ENCODE measurements around the gene GBP2.

GBP2 gene

DNA sequence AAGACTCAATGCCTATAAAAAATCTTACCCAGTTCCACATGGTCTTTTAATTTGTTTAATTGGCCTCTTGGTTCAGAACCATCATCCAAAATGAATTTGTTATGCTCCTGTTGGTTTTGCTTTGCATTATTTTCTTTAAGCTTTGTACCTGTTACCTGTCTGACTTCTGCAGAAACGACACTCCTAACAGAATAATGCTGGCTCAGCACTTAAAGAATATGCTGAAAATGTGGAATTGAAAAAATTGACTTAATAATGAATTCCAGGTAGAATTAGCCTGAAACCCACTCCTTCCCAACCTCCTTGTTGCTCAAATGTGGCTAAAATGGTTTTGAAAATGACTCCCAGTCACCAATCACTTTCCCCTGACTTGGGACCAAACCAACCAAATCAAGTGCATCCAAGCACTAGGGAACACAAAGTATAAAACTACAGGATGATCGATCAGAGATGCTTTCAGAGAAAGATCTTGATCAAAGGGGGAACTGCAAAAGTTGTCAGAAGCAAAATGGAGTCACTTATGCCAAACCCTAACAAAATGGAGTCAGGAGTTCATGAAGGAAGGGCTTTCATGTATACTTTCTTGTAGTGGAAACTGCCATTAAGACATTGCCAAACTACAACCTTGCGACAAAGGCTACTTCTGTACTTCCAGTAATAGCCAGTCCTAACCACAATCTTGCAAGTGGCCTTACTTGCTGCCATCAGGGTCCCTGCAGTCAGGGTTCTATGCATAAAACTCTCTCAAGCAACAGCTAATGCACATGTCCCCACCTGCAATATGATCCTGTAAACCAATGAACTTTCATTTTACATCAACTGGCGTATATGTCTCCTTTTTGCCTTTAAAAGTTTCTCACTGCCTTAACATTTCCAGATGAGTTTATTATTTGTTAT lies 44.5 kb upstream of the GBP2 start:
- H3K4me1 ChIP-seq (ENCODE audit: low read depth, poor library complexity, severe bottlenecking): no peaks in the 10 kb centered on the region
- H3K36me3 ChIP-seq (ENCODE audit: insufficient read depth): no peaks in the 10 kb centered on the region
- no peaks in the 10 kb centered on the region for H4K20me1 ChIP-seq (ENCODE audit: insufficient read depth)
- H2AFZ ChIP-seq (ENCODE audit: low read depth): no peak overlapping the region
- H3K4me3 ChIP-seq (IDR thresholded peaks at IDR 0.05; ENCODE audit: insufficient read depth, low read depth, low read length): no peak overlapping the region
- no peaks in the 10 kb centered on the region for H3K27me3 ChIP-seq (ENCODE audit: insufficient read depth, low read depth)
- H3K4me2 ChIP-seq: no peak overlapping the region
- H3K27ac ChIP-seq: no peak overlapping the region
- no peaks in the 10 kb centered on the region for H3K79me2 ChIP-seq (ENCODE audit: insufficient read depth, low read depth)
- H3K9ac ChIP-seq: no peak overlapping the region
- no peak for TF ChIP-seq CTCF (conservative IDR thresholded peaks at IDR 0.05; ENCODE audit: low read depth, low read length)

DNA sequence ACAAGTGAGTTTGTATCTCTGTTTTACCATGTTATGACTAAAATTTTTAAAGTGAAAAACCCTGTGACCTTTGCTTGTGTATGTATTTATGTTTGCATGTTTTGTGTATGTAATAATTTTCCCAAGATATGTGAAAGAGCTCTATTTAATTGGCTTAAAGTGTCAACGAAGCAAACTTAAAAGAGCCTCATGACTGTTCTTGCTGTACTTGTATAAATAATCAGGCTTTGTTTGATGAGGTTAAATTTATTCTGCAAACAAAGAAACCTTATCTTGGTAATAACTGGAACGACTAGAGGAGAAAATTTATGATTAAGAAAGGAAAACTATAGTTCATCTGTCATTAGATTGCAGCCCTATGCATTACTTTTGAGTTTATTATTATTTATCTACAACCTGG lies 43.3 kb upstream of the GBP2 start:
- Histone ChIP-seq H3K4me2 (no peak overlapping the region), H3K9ac (no peak overlapping the region), H2AFZ (ENCODE audit: low read depth) (no peak overlapping the region), H3K79me2 (ENCODE audit: insufficient read depth, low read depth) (no peaks in the 10 kb centered on the region), H4K20me1 (ENCODE audit: insufficient read depth) (no peaks in the 10 kb centered on the region), H3K27ac (no peak overlapping the region), H3K4me1 (ENCODE audit: low read depth, poor library complexity, severe bottlenecking) (no peaks in the 10 kb centered on the region), H3K36me3 (ENCODE audit: insufficient read depth) (no peaks in the 10 kb centered on the region), H3K4me3 (IDR thresholded peaks at IDR 0.05; ENCODE audit: insufficient read depth, low read depth, low read length) (no peak overlapping the region), H3K27me3 (ENCODE audit: insufficient read depth, low read depth) (no peaks in the 10 kb centered on the region)
- TF ChIP-seq CTCF (conservative IDR thresholded peaks at IDR 0.05; ENCODE audit: low read depth, low read length): no peak

GRCh38 chr1:89167590-89168230 lies 41.8 kb upstream of the GBP2 start:
- Histone ChIP-seq H3K79me2 (ENCODE audit: insufficient read depth, low read depth) (no peaks in the 10 kb centered on the region), H2AFZ (ENCODE audit: low read depth) (no peak overlapping the region), H3K27me3 (ENCODE audit: insufficient read depth, low read depth) (no peaks in the 10 kb centered on the region), H4K20me1 (ENCODE audit: insufficient read depth) (no peaks in the 10 kb centered on the region), H3K4me2 (no peak overlapping the region), H3K36me3 (ENCODE audit: insufficient read depth) (no peaks in the 10 kb centered on the region), H3K4me3 (IDR thresholded peaks at IDR 0.05; ENCODE audit: insufficient read depth, low read depth, low read length) (no peak overlapping the region), H3K9ac (no peak overlapping the region), H3K27ac (no peak overlapping the region), H3K4me1 (ENCODE audit: low read depth, poor library complexity, severe bottlenecking) (no peaks in the 10 kb centered on the region)
- TF ChIP-seq CTCF (conservative IDR thresholded peaks at IDR 0.05; ENCODE audit: low read depth, low read length): no peak

DNA sequence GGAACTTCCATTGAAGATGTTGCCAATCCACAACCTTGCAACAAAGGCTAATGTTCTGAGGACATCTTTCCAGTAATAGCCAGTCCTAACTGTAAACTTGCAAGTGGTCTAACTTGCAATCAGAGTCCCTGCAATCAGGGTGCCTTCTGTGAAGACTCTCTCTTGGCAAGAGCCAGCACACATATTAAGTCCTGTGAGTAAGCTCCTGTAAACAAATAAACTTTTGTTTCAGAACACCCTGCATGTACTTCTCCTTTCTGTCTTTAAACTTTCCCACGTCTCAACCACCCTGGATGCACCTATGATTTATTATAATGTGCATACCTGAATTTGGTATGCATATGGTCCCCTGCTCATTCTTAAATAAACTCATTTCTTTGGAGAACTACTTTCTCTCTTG lies 40.8 kb upstream of the GBP2 start:
- no peak overlapping the region for H3K27ac ChIP-seq
- no peaks in the 10 kb centered on the region for H3K79me2 ChIP-seq (ENCODE audit: insufficient read depth, low read depth)
- H3K4me3 ChIP-seq (IDR thresholded peaks at IDR 0.05; ENCODE audit: insufficient read depth, low read depth, low read length): no peak overlapping the region
- H3K4me2 ChIP-seq: no peak overlapping the region
- no peaks in the 10 kb centered on the region for H3K4me1 ChIP-seq (ENCODE audit: low read depth, poor library complexity, severe bottlenecking)
- H3K36me3 ChIP-seq (ENCODE audit: insufficient read depth): no peaks in the 10 kb centered on the region
- H4K20me1 ChIP-seq (ENCODE audit: insufficient read depth): no peaks in the 10 kb centered on the region
- H3K27me3 ChIP-seq (ENCODE audit: insufficient read depth, low read depth): no peaks in the 10 kb centered on the region
- H2AFZ ChIP-seq (ENCODE audit: low read depth): no peak overlapping the region
- TF ChIP-seq CTCF (conservative IDR thresholded peaks at IDR 0.05; ENCODE audit: low read depth, low read length): no peak
- H3K9ac ChIP-seq: no peak overlapping the region

Measured in KMS-11 (cell line).